ENCODE results near the gene FRMD4B.

The FRMD4B gene

DNA sequence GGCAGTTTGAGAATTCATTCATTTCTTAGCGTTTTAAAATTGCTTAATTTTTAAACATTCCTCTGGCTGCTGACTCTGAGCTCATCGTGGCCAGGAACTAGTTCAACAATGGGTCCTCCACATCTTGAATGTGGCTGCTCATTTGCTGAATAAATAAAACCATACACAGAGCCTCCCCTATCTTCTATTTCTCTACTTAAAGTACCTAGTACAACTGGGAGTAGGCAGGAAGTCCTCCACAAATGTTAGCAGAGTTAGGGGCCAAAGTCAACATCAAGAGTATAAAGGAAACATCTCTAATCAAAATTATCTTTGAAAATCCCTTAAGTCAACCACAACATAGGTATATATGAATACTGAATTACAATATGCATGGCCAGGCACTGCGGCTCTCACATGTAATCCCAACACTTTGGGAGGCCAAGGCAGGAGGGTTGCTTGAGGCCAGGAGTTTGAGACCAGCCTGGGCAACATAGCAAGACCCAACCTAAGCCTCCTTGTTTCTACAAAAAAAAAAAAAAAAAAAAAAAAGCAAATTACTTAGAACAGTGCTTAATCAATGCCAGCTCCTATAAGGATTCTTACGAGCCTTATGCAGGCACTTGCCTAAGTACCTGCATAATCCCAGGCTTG lies 206.0 kb downstream of the FRMD4B start:
- DNase-seq (ENCODE audit: low read depth in 3 of 3, low spot score in 1 of 3) = no peak

DNA sequence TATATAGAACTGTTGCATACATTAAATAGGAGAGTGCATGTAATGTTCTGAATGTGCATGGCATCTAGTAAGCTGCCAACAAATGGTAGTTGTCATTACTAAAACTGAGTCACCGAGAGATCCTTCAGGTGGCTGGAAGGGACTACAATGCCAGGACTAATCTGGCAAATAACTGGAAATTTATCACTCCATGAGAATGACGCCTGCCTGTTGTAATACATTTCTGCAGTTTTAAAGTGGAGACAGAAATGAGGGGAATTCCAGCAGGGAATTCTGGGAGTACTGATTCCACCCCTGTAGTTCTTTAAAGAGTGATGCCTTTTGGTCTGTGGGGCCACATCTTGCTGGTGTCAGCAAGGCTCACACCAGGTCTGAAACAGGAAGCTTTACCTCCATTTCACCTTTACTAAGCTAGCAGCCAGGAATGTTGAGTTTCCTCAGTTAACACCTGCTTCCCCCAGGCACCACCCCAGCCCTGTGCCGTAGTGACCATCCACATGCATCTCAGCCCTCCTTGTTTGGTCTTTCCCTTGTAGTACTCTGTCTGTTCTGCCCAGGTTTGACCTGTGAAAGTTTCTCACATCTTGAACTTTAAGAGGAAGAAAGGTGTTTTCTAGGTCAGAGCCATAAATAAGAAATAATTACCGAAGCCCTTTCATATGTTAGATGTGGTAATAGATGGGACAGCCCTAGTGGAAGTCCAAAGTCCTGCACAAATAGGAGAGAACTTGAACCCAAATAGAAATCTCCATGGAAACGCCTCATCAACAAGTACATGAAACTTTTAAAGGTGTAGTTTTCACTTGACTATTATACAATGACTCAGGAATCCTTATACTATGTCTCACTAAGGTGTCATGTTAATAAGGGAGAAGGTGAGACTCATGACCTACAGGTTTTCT lies 206.8 kb downstream of the FRMD4B start:
- no peak for DNase-seq (ENCODE audit: low read depth in 3 of 3, low spot score in 1 of 3)

DNA sequence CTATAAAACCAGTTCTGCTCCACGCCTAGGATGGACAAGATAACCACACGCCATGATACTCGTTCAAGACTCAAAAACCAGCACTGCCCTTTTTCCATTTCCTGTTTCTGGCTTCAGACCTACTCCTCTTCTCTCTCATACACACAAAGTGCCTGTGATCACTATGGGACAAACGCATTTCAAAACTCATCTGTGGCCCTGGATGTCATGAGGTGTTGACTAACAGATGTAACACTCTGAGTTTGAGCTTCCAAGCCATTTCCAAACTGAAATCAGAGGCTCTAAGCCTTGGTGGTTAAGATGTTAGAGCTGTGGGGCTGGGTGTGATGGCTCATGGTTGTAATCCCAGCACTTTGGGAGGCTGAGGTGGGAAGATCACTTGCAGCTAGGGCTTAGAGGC lies 207.8 kb downstream of the FRMD4B start:
- no peak for DNase-seq (ENCODE audit: low read depth in 3 of 3, low spot score in 1 of 3)

DNA sequence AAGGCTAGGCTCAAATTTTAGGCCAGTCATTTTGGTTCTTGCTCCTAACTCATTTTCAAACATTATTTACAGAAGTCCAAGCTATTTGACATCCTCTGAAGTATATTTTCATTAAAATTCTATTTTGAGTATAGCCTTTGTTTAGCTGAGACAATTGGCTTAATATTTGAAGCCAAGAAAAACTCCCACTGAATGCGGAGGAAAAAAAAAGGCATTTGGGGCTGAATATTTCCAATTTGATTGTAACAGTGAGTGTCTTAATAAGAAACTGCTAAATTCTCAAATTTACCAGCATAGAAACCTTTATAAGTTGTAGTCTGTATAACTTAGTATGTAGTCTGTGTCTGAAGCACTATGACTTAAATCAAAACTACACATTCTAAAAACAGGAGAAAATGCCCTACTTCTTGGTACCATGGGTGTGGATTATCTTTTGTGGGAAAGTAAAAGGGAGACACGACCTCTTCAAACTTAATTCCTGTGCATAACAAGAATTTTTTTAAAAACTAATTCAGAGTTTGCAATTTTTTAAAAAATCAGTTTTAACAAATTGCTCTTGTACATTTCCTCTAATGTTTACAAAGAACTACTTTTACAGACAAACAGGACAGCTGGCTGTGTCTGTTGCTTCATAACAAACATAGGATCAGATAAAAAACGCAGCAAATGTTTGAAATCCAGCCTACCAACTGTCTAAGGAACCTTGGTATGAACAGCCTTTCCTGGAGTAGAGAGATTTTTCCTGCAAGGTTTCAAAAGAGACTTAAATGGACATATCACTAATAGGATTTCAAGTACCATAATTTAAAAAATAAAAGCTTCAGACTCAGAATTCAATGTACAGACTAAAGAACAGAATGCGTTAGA lies 210.8 kb downstream of the FRMD4B start:
- DNase-seq (ENCODE audit: low read depth in 3 of 3, low spot score in 1 of 3) = no peak

DNA sequence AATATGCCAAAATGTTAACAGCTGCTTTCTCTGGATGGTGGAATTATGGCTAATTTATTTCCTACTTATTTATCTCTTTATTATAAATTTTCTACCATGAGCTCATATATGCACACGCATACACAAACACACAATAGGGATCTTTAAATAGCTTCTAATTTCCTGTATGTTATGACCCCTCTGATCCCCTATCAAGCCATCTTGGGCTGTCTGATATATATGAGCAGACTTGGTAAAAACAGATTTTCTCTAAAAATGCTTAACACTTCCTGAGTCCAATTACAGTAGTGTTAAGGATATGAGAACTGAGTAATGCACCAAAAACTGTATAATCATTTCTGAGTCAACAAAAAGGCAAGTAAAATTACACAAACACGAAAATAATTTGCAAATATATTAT lies 211.4 kb downstream of the FRMD4B start:
- DNase-seq (ENCODE audit: low read depth in 3 of 3, low spot score in 1 of 3) = no peak

DNA sequence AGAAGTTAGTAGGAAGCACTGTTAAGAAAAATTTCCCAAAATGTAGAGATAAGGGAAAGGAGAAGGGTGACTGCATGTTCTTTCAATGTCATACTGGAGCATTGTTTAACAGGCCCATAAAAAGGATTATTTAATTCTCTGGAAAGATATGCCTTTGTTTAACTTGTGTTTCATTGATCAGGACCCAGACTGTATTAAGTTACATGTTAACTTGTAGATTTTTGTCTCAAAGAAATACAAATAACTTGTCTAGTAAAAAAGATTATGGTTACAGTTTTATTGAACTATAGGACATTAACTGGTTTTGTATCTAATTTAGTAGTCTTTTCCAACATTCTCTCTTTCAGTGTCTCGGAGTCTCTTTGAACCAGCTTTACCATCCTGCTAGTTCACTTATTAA lies 213.8 kb downstream of the FRMD4B start:
- DNase-seq (ENCODE audit: low read depth in 3 of 3, low spot score in 1 of 3) = no peak

DNA sequence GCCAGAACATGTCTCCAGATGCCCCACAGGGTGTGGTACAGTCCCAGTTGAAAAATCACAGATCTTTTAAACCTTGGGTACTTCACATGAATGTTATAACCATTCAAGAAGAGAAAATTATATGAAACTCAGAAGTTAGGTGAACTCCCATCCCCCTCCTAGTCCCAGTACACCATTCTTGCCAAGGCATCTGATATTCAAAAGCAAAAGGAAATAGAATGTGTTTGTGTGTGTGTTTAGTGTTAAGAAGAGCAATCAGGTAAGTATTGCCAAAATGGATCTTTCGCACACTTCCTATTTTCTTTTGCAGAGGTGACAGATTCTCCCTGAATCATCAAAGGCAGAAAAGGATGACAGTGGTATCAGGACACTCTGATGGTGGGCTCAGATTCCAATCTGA lies 219.4 kb downstream of the FRMD4B start:
- no peak for DNase-seq (ENCODE audit: low read depth in 3 of 3, low spot score in 1 of 3)

DNA sequence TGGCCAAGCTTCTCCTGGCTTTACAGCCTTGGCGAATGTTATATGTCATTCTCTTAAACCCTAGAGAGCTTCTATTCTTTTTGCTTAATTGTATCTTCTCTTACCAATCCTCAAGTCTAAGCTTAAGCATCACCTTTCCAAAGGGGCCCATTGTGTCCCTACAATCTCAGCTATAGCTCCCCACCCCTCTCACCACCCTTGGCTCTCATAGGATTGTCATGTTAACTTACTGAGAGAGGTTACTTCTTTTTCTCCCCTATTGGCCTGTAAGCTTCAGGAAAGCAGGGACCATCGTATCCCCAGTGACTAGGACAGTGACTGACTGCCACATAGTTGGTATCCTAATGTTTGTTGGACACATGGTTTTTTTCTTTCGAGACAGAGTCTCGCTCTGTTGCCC lies 220.1 kb downstream of the FRMD4B start:
- DNase-seq (ENCODE audit: low read depth in 3 of 3, low spot score in 1 of 3) = no peak

DNA sequence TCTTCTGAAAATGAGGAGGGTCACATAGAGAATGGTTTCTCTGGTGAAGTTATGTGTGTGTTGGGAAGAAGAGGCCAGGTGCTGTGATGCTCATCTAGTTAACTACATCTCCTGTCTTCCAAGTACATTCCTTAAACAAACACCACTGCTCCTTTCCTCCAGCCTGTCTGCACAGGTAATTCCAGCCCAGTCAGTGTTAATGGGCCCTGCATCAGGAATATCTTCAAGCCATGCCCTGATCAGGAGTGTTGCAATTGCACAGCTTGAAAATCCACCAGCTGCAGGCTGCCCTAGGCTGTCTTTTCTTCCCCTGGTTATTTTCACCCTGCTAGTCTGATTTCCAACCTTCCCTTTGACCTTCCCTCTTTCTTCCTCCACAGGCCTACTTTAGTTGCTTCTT lies 221.6 kb downstream of the FRMD4B start:
- DNase-seq (ENCODE audit: low read depth in 3 of 3, low spot score in 1 of 3) = no peak

DNA sequence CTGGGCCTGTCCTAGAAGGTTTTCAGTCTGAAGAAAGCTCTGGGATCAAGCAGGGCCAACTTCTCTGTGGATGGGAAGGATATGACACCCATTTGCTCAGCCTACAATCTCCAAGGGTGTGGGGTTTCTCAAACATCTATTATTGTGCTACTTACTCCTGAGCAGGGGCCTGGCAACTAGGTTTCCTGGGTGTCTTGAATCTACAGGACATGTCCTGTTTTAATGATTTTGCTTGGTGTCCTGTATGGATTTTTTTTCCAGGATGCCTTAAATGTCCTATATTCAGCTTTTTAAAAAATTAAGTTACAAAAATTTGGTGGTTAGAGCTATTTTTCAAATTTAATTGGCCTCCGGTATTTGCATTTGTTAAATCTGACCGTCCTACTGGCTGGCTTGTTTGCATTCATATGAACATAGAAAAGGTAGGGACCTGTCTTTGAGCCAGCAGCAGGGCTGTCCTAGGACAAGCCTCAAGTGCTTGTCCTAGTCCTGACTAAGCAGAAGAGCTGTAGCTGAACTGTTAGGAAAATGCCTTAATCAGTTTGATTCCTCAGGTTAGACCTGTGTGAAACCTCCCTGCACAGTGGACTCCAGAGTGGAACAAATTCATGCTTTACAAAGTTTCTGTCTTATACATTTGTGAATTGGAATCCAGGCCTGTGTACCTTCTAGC lies 223.4 kb downstream of the FRMD4B start:
- no peak for DNase-seq (ENCODE audit: low read depth in 3 of 3, low spot score in 1 of 3)

DNA sequence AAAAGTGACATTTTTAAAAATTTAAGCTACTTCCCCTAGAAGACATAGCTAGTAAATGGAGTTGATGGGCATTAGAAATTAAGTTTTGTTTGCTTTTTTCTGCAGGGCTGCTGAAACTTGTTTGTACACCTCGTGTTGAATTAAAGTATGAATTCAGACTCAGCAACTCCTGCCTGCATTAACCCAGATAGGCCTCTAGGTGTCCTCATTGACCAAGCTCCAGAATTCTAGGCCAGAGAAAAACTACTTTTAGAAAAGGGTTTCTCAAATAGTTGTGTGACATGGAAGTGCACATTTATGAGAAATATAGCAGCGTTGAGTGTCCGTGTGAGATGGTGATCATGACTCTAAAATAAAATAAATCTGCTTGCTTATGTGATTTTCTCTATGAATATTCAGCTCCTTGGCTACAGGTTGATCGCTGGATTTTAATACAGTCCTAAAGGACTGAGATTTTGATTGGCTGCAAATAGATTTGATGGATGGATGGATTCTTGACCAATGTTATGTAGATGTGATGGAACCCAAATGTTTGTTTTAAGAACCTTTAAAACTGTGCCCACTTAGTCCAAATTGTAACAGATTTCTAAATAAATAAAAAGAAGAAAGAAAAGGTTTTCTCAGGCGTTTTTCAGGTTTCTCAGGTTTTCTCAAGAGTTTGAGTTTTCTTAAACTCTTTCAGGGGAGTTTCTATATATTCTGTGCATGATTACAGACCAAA lies 224.1 kb downstream of the FRMD4B start:
- peak in 1 of 3 donors; percentile 9 for DNase-seq (ENCODE audit: low read depth in 3 of 3, low spot score in 1 of 3)

DNA sequence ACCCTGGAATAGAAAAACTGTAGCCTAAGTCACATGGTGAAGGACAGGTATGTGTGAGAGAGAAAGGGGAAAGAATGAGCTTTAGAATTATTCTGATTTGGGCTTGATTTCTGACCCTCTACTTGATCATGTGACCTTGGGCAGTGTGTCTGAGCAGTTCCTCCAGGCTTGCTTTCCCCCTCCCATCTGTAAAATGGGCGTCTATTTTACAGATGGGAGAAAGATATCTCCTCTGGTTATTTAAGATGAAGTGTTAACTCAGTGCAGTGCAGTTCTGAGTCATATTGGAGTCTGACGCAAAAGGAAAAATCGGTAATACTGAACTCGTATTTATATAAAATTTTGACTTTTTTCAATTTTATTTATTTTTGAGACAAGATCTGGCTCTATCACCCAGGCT lies 225.4 kb downstream of the FRMD4B start:
- DNase-seq (ENCODE audit: low read depth in 3 of 3, low spot score in 1 of 3) = no peak

DNA sequence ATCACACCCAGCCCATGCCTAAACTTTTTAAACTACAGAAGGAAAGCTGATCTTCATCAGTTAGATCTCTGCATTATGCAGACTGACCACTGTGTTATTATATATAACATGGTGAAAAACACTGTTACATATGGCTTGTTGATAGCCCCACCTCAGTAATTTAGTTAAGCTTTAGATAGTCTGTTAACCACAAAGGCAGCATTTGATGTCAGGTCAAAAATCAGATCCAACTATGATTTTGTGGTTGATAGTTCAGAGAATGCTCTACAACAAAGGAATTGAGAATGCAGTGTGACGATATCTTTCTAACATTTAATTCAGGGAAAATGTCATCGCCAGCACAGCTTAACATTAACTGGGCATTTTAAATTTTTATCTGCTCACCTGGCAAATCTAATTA lies 225.8 kb downstream of the FRMD4B start:
- DNase-seq (ENCODE audit: low read depth in 3 of 3, low spot score in 1 of 3) = no peak

DNA sequence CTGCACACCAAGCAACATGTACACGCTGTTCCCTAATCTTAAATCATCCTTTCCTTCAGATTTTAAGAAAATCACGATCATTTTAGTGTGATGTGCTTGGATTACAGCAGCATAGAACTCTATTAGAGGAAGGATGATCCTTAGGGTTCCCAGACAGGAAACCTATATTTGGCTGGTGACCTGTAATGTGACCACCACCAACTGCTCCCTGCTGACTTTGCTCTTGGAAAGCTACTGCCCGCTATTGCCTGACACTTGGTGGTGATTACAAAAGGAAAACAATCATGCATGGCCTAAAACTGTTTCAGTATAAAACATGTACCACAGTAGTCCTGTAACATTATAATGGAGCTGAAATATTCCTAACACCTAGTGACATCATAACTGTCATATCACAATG lies 236.3 kb downstream of the FRMD4B start:
- no peak for DNase-seq (ENCODE audit: low read depth in 3 of 3, low spot score in 1 of 3)

DNA sequence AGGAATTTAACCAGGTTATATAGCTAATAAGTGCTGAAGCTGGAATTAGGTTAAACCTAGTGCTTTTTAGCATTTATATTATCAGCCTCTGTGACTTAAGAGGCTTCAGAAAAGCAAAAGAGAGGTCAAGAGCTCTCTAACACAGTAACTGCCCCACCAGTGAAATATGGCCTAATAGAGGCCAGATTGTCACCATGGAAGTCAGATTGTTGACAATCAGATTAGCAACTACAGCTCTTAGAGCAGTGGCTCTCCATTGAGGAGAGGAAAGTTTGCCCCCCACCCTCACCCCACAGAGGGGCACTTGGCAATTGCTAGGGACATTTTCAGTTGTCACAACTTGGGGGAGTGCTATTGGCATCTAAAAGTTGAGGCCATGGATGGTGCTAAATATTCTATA lies 240.2 kb downstream of the FRMD4B start:
- DNase-seq (ENCODE audit: low read depth in 3 of 3, low spot score in 1 of 3) = no peak

DNA sequence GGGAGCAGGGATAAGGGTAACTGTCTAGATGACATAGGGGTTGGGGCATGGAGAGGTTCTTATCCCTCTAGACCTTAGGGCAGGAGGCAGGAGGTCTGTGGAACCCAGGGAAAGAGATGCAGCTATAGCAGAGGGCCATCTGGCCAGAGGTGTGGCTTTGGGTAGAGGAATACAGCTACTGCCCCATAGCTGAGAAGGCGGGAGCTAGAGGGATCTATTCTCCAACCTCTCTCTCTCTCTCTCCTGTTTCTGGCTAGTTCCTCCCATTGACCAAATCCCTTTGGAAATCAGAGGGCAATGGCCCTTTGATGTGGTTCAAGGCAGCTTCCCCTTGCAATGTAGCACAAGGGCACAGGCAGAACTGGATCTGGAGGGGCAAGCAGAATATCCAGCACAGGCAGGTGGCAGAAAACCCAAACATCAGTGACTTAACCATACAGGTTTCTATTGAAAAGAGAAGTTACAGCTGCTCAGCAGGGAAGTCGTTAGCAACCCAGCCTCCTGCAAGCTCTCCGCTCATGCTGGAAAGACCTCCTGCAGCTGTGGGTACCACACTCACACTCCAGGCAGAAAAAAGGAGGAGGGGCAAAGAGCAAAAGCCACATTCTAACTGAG lies 241.2 kb downstream of the FRMD4B start:
- no peak for DNase-seq (ENCODE audit: low read depth in 3 of 3, low spot score in 1 of 3)

DNA sequence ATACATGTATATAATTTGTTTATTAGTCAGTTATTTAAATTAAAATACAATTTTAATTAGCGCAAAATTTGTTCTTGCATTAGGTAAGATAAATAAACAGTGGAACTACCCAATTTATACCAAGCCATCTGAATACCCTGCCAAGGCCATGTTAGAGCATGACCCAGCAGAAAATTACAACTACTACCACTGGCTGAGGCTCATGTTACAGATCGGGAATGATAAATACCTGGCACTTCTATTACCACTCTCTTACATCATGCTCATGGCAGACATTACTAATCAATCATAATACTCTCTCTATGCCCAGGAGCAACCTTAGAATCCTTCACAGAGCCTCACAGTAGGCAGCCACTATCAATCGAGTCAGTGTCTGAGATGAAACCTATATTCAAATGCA lies 242.3 kb downstream of the FRMD4B start:
- DNase-seq (ENCODE audit: low read depth in 3 of 3, low spot score in 1 of 3) = no peak

DNA sequence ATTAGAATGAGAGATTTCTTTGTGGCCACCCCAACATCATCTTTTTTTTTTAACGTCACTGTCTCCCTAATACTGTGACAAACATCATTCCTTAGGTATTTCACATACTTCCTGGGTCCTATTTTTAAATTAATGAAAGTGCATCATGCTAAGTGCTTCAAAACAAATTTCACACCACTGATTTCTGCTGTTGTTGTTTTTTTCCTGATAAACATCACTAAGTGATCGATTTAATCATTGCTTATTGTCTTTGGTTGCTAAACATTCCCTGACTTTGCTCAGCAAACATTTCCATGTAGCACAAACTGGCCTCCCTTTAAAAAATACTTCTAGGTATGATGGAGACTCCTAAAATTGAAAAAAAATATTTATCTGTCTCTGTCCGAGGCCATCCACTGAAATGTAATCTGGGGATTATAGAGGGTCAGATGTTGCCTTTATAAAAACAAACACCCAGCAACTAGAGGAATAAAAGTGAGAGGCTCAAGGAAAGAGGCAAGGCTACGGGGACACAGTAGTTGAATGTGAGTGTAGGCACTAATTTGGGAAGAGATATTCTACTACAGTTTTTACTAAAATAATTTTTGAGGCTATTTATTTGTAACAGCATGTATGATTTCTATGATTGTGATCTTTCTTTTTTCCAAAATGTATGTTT lies 243.0 kb downstream of the FRMD4B start:
- no peak for DNase-seq (ENCODE audit: low read depth in 3 of 3, low spot score in 1 of 3)

DNA sequence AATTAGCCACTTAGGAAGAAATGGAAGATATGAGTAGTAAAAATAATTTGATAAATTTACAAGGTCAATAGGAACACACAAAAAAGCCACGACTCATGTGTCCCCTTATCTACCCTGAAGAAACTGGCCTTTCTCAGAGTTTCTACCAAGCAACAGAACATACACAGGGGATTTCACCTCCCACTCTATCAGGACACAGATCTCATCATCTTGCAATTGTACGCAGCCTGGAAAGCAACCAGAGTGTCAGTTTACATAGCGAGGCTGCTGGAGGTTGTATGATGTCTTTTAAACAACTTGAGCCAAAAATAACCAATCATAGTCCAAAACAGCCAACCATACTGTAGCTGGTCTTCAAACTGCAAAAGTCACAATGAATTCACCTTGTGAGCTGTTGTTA lies 243.8 kb downstream of the FRMD4B start:
- DNase-seq (ENCODE audit: low read depth in 3 of 3, low spot score in 1 of 3) = no peak

DNA sequence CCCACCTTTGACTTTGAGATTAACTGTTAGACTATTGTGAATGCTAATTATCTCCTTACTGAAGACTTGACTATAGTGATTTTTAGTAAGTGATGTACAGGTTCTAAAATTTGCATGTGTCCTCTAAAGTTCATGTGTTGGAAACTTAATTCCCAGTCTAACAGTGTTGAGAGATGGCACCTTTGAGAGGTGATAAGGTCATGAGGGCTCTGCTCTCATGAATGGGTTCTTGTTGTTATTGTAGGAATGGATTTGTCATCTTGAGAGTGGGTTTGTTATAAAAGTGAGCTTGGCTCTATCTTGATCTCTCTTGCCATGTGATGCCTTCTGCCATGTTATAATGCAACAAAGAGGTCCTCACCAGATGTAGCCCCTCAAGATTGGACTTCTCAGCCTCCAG lies 244.6 kb downstream of the FRMD4B start:
- DNase-seq (ENCODE audit: low read depth in 3 of 3, low spot score in 1 of 3) = no peak

Data from stimulated activated CD4-positive, alpha-beta T cell treated with anti-CD3 and anti-CD28 coated beads, TNF-alpha, amount 100 ng/mL, for 1 hour (primary cell).